Measurements from ENCODE around the gene SORL1. TPM values are rescaled to one million over a fixed set of nuclear protein-coding genes. Genes with fewer than 3 reads are reported as not detected.

SORL1 gene
- total RNA-seq, 1 experiment from 2014 or later, result 197 TPM

DNA sequence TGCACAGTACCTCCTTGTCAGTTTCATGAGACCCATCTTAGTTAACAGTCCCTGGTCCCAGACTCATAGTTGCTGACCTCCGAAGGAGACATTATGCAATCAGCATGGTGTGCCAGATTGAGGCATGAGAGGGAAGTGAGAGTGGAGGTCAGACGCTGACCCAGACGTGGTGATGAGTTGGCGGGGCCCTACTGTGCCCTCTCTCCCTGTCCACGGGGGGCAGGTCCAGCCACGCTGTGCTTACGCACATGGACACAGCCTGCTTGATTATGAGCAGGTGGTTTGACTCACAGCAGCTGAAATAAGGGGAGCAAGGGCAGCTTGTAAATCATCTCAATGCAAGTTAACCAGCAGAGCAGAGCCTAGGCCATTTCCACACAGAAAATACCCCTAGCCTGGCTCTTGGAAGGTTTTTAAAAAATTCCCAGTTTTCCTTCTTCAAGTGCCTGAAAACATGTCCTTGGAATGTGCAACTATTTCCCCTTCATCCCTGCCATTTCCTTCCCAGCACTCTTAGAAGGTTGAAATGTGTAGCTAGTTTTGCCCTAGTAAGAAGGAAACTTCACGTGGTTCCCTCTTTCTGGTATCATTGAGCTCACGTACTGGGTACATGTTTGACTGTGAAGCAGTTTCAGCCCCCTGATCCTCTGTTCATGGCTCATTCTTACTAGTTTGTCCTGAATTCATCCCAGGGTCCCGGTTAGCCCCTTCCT is 123.3 kb downstream of the SORL1 start:
- no peaks in the 10 kb centered on the region for H3K9me3 ChIP-seq (ENCODE audit: low read length)
- DNase-seq, result no peak
- H3K36me3 ChIP-seq (ENCODE audit: insufficient read depth, low read length), result peaks cover 83% of the 10 kb centered on the region
- H3K27me3 ChIP-seq (ENCODE audit: low read length), result no peaks in the 10 kb centered on the region
- no peak overlapping the region for H2AFZ ChIP-seq (ENCODE audit: low read length)
- H3K9ac ChIP-seq (ENCODE audit: low read length), result no peak overlapping the region
- H3K4me1 ChIP-seq (ENCODE audit: low read length), result peaks cover 39% of the 10 kb centered on the region
- H3K27ac ChIP-seq (ENCODE audit: low read length), result peak overlapping the region; percentile 64
- no peaks in the 10 kb centered on the region for H3K9me2 ChIP-seq (replicated peaks; ENCODE audit: insufficient read depth, low read length)
- H4K20me1 ChIP-seq (ENCODE audit: insufficient read depth, low read depth, low read length), result no peaks in the 10 kb centered on the region
- H3K4me2 ChIP-seq (ENCODE audit: low read depth, low read length, poor library complexity, severe bottlenecking), result no peak overlapping the region
- H3K79me2 ChIP-seq (ENCODE audit: low read length), result peaks cover 17% of the 10 kb centered on the region
- no peak overlapping the region for H3K4me3 ChIP-seq (ENCODE audit: low read length)

DNA sequence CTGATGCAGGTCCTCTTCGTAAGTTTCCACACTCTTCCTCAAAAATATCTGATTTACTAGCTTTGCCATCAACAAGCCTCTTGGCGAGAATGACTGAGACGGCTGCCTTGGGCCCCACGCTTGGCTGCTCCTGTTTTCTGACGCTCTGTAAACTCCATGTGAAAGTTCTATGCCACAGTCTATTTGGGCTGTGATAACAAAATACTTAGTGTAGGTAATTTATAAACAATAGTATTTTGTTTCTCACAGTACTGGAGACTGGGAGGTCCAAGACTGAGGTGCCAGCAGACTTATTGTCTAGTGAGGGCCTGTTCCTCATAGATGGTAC is 123.8 kb downstream of the SORL1 start:
- H4K20me1 ChIP-seq (ENCODE audit: insufficient read depth, low read depth, low read length), result no peaks in the 10 kb centered on the region
- H3K27ac ChIP-seq (ENCODE audit: low read length), result peak overlapping the region; percentile 64

DNA sequence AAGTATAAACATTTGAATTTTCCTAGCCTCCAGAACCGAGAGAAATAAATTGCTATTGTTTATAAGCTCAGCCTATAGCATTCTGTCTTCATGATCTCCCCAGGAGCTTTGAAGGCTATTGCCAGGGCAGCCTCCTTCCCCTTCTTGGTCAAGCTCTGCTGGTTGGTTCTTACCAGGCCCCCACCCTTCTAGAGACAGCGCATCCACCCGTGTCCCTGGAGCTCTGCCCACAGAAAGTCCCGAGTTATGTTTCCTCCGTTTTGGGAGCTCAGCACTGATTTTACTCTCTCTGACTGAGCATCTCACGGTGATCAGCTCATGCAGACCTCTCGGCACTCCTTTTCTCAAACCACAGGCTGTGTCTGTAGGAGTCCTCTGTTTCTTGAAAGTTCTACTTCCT is 124.4 kb downstream of the SORL1 start:
- peaks cover 36% of the 10 kb centered on the region for H3K4me1 ChIP-seq (ENCODE audit: low read length)
- no peak overlapping the region for H3K9ac ChIP-seq (ENCODE audit: low read length)
- H3K9me2 ChIP-seq (replicated peaks; ENCODE audit: insufficient read depth, low read length), result no peaks in the 10 kb centered on the region
- H4K20me1 ChIP-seq (ENCODE audit: insufficient read depth, low read depth, low read length), result no peaks in the 10 kb centered on the region
- H3K79me2 ChIP-seq (ENCODE audit: low read length), result peaks cover 10% of the 10 kb centered on the region; the same call in 1 of the 2 replicates
- DNase-seq, result no peak
- no peak overlapping the region for H3K4me3 ChIP-seq (ENCODE audit: low read length)
- no peak overlapping the region for H2AFZ ChIP-seq (ENCODE audit: low read length)
- no peaks in the 10 kb centered on the region for H3K9me3 ChIP-seq (ENCODE audit: low read length)
- no peak overlapping the region for H3K4me2 ChIP-seq (ENCODE audit: low read depth, low read length, poor library complexity, severe bottlenecking)
- peaks cover 72% of the 10 kb centered on the region for H3K36me3 ChIP-seq (ENCODE audit: insufficient read depth, low read length)
- peak overlapping the region; percentile 64; the same call in 1 of the 2 replicates for H3K27ac ChIP-seq (ENCODE audit: low read length)
- H3K27me3 ChIP-seq (ENCODE audit: low read length), result no peaks in the 10 kb centered on the region

More for the DNA sequence above, 123.8 kb downstream of the SORL1 start:
- no peak overlapping the region for H3K9ac ChIP-seq (ENCODE audit: low read length)
- H2AFZ ChIP-seq (ENCODE audit: low read length), result no peak overlapping the region
- H3K27me3 ChIP-seq (ENCODE audit: low read length), result no peaks in the 10 kb centered on the region
- no peak overlapping the region for H3K4me3 ChIP-seq (ENCODE audit: low read length)
- H3K9me3 ChIP-seq (ENCODE audit: low read length), result no peaks in the 10 kb centered on the region
- DNase-seq, result no peak
- H3K4me1 ChIP-seq (ENCODE audit: low read length), result peaks cover 35% of the 10 kb centered on the region
- peaks cover 78% of the 10 kb centered on the region for H3K36me3 ChIP-seq (ENCODE audit: insufficient read depth, low read length)
- H3K79me2 ChIP-seq (ENCODE audit: low read length), result peaks cover 12% of the 10 kb centered on the region
- H3K9me2 ChIP-seq (replicated peaks; ENCODE audit: insufficient read depth, low read length), result no peaks in the 10 kb centered on the region
- H3K4me2 ChIP-seq (ENCODE audit: low read depth, low read length, poor library complexity, severe bottlenecking), result no peak overlapping the region

DNA sequence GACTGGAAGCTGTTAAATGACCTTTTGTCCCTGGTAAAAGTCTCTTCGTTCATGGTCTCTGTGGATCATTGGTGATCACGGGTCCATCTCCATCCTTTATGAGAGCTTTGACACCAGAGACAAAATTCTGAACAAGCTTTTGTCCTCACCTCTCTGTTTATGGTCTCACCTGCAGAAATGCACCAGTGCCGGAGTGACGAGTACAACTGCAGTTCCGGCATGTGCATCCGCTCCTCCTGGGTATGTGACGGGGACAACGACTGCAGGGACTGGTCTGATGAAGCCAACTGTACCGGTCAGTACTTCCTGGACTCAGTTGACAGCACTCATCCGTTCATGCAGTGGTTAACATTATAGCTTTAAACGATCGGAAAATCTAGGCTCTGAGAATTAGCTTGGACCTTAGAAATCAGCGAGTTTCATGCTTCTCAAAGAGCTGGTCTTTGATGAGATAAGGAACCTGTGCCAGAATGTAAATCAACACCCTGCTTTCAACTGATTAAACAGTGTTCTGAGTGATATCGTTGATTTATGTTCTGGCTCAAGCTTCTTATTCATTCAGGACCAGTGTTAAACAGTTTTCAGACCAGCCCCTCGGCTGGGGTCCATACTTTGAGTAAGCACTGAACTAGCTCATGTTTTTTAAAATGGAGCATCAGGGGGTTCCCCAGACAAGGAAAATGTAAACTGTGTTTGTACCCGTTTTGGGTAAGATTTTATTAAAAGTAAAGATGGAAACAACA is 125.2 kb downstream of the SORL1 start:
- no peaks in the 10 kb centered on the region for H3K27me3 ChIP-seq (ENCODE audit: low read length)
- H3K4me1 ChIP-seq (ENCODE audit: low read length), result peaks cover 36% of the 10 kb centered on the region
- no peaks in the 10 kb centered on the region for H4K20me1 ChIP-seq (ENCODE audit: insufficient read depth, low read depth, low read length)
- H3K27ac ChIP-seq (ENCODE audit: low read length), result peak overlapping the region; percentile 64; the same call in 1 of the 2 replicates
- no peaks in the 10 kb centered on the region for H3K9me3 ChIP-seq (ENCODE audit: low read length)
- peaks cover 10% of the 10 kb centered on the region; the same call in 1 of the 2 replicates for H3K79me2 ChIP-seq (ENCODE audit: low read length)
- H3K4me3 ChIP-seq (ENCODE audit: low read length), result no peak overlapping the region
- H3K9ac ChIP-seq (ENCODE audit: low read length), result no peak overlapping the region
- DNase-seq, result no peak
- no peak overlapping the region for H2AFZ ChIP-seq (ENCODE audit: low read length)
- H3K36me3 ChIP-seq (ENCODE audit: insufficient read depth, low read length), result peaks cover 66% of the 10 kb centered on the region
- no peaks in the 10 kb centered on the region for H3K9me2 ChIP-seq (replicated peaks; ENCODE audit: insufficient read depth, low read length)
- no peak overlapping the region for H3K4me2 ChIP-seq (ENCODE audit: low read depth, low read length, poor library complexity, severe bottlenecking)

DNA sequence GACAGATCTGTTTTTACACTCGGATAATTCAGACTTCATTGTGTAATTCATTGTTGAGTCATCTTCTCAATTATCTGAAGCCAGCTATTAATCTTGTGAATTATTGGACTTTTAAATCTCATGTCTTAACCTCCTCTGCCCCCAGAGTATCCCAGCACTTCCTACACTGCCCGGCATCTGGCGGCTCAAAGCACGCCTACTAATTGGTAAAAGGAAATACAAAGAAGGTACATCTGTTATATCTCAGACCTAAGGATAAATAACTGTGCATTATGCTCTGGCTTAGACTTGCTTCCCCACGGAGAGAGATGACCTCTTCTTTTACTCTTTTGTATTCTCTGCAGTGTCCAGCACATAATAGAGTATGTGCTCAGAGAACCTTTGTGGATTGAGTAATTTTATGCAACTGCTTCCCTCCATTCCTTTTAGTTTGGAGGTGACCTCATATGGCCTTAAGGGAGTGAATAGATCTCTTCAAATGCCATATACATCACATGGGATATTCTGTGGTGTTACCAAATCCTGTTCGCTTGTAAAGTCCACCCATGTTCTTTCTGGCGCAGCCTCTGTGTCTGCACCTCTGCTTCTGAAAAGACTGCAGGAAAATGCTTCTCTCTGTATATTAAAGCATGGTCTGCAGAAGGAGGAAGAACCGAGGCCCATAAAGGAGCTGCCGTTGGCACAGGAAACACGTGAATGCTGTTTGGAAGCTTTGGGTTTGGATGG is 126.3 kb downstream of the SORL1 start:
- no peak overlapping the region for H2AFZ ChIP-seq (ENCODE audit: low read length)
- no peaks in the 10 kb centered on the region for H3K9me3 ChIP-seq (ENCODE audit: low read length)
- no peak for DNase-seq
- no peaks in the 10 kb centered on the region for H3K27me3 ChIP-seq (ENCODE audit: low read length)
- no peaks in the 10 kb centered on the region for H3K9me2 ChIP-seq (replicated peaks; ENCODE audit: insufficient read depth, low read length)
- peaks cover 71% of the 10 kb centered on the region for H3K36me3 ChIP-seq (ENCODE audit: insufficient read depth, low read length)
- H3K79me2 ChIP-seq (ENCODE audit: low read length), result peaks cover 14% of the 10 kb centered on the region; the same call in 1 of the 2 replicates
- no peaks in the 10 kb centered on the region for H4K20me1 ChIP-seq (ENCODE audit: insufficient read depth, low read depth, low read length)
- no peak overlapping the region for H3K4me2 ChIP-seq (ENCODE audit: low read depth, low read length, poor library complexity, severe bottlenecking)
- H3K4me1 ChIP-seq (ENCODE audit: low read length), result peaks cover 47% of the 10 kb centered on the region
- no peak overlapping the region for H3K9ac ChIP-seq (ENCODE audit: low read length)
- no peak overlapping the region for H3K27ac ChIP-seq (ENCODE audit: low read length)
- H3K4me3 ChIP-seq (ENCODE audit: low read length), result no peak overlapping the region

DNA sequence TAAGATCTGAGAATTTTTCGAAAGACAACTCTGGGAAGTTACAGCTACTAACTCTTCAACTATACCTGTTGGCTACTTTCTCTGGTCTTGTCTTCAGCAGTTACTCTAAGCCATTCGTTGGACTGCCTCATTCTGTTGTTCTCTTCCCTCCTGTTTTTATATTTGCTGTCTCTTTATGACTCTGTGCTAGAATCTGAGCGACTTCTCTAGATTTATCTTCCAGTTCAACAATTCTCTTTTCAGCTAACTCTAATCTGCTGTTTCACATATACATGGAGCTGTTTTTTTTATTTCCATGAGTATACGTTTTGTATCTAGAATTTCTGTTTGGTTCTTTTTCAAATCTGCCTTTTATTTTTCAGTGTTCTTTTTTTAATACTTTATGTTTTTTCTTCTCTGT is 128.0 kb downstream of the SORL1 start:
- Histone ChIP-seq H3K4me2 (ENCODE audit: low read depth, low read length, poor library complexity, severe bottlenecking) (no peak overlapping the region), H3K36me3 (ENCODE audit: insufficient read depth, low read length) (peaks cover 65% of the 10 kb centered on the region), H3K27ac (ENCODE audit: low read length) (no peak overlapping the region), H3K9me3 (ENCODE audit: low read length) (no peaks in the 10 kb centered on the region), H4K20me1 (ENCODE audit: insufficient read depth, low read depth, low read length) (no peaks in the 10 kb centered on the region), H3K79me2 (ENCODE audit: low read length) (peaks cover 14% of the 10 kb centered on the region; the same call in 1 of the 2 replicates), H3K4me3 (ENCODE audit: low read length) (no peak overlapping the region), H2AFZ (ENCODE audit: low read length) (no peak overlapping the region), H3K27me3 (ENCODE audit: low read length) (no peaks in the 10 kb centered on the region), H3K9me2 (replicated peaks; ENCODE audit: insufficient read depth, low read length) (no peaks in the 10 kb centered on the region), H3K4me1 (ENCODE audit: low read length) (peaks cover 49% of the 10 kb centered on the region), H3K9ac (ENCODE audit: low read length) (no peak overlapping the region)
- DNase-seq, result no peak

DNA sequence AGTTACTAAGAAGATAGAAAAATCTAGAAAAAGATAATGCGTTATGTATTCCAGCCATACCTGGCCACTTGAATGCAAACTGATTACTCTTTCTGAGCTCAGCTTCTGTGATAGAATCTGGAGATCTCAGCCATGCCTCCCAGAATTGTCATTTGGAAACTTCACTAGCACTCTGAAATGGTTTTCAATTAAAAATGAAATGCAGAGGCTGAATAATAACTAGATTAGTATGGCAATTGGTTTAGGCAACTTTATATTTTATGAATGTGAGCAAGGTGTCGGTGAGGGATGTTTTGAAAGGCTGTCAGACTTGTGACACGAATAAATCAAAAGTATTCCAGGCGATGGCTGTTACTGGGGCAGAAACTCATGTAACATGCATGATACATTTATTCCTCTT is 129.5 kb downstream of the SORL1 start:
- H3K9me3 ChIP-seq (ENCODE audit: low read length), result no peaks in the 10 kb centered on the region
- H4K20me1 ChIP-seq (ENCODE audit: insufficient read depth, low read depth, low read length), result no peaks in the 10 kb centered on the region
- H3K79me2 ChIP-seq (ENCODE audit: low read length), result peaks cover 18% of the 10 kb centered on the region; the same call in 1 of the 2 replicates
- no peaks in the 10 kb centered on the region for H3K9me2 ChIP-seq (replicated peaks; ENCODE audit: insufficient read depth, low read length)
- H2AFZ ChIP-seq (ENCODE audit: low read length), result no peak overlapping the region
- no peak overlapping the region for H3K9ac ChIP-seq (ENCODE audit: low read length)
- no peak for DNase-seq
- H3K4me1 ChIP-seq (ENCODE audit: low read length), result peaks cover 60% of the 10 kb centered on the region
- H3K4me3 ChIP-seq (ENCODE audit: low read length), result no peak overlapping the region
- H3K4me2 ChIP-seq (ENCODE audit: low read depth, low read length, poor library complexity, severe bottlenecking), result no peak overlapping the region
- peaks cover 59% of the 10 kb centered on the region for H3K36me3 ChIP-seq (ENCODE audit: insufficient read depth, low read length)
- peak overlapping the region; percentile 69; the same call in 1 of the 2 replicates for H3K27ac ChIP-seq (ENCODE audit: low read length)
- no peaks in the 10 kb centered on the region for H3K27me3 ChIP-seq (ENCODE audit: low read length)

DNA sequence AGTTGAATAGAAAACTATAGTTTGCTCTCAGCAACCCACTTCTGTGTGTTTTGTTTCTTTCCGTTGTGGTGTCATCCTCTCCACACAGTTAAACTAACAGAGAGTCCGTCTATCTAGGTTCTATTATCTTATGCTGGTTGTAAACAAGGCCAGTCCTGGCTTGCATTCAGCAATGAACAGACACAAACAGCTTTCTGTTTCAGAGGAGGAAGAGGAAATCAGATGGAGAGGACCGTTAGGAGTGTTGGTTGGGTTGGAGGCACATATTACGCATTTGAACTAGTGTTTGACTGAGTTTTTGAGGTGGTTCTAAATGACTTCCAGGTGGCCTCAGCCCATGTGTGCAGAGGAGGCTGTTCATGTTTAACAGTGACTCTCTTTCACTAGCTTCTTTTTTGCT is 130.2 kb downstream of the SORL1 start:
- H3K9ac ChIP-seq (ENCODE audit: low read length), result no peak overlapping the region
- no peaks in the 10 kb centered on the region for H3K9me2 ChIP-seq (replicated peaks; ENCODE audit: insufficient read depth, low read length)
- no peak overlapping the region for H2AFZ ChIP-seq (ENCODE audit: low read length)
- DNase-seq, result no peak
- peaks cover 15% of the 10 kb centered on the region; the same call in 1 of the 2 replicates for H3K79me2 ChIP-seq (ENCODE audit: low read length)
- H3K27me3 ChIP-seq (ENCODE audit: low read length), result no peaks in the 10 kb centered on the region
- H3K4me1 ChIP-seq (ENCODE audit: low read length), result peaks cover 67% of the 10 kb centered on the region
- H3K4me3 ChIP-seq (ENCODE audit: low read length), result no peak overlapping the region
- peak overlapping the region; percentile 69 for H3K27ac ChIP-seq (ENCODE audit: low read length)
- H3K9me3 ChIP-seq (ENCODE audit: low read length), result no peaks in the 10 kb centered on the region
- H4K20me1 ChIP-seq (ENCODE audit: insufficient read depth, low read depth, low read length), result no peaks in the 10 kb centered on the region
- peaks cover 53% of the 10 kb centered on the region for H3K36me3 ChIP-seq (ENCODE audit: insufficient read depth, low read length)
- no peak overlapping the region for H3K4me2 ChIP-seq (ENCODE audit: low read depth, low read length, poor library complexity, severe bottlenecking)

Data from Karpas-422 (cell line).